Activated CD4-positive, alpha-beta T cell treated with anti-CD3 and anti-CD28 coated beads for 24 hours (primary cell): ENCODE data around the gene RTP4.

ENCODE experiments used
- DNase-seq, 2 donors: peaks; one replicate each; pipeline ENCODE4 v3.0.0-alpha.2; 2020; ENCODE audit warnings: low read depth in 2 of 2

Gene RTP4

GRCh38 chr3:187368251-187369088 is at the start of gene RTP4:
RTP4 (plus strand) TSS chr3:187368385; CDS start chr3:187368442, 57 bp downstream.
- peak; percentile 7 to 40 for DNase-seq

GRCh38 chr3:187318819-187319616 is 49.2 kb upstream of the RTP4 start:
- DNase-seq: peak; percentile 16 to 27

GRCh38 chr3:187319699-187320302 is 48.4 kb upstream of the RTP4 start:
- DNase-seq: peak; percentile 31 to 48

GRCh38 chr3:187321766-187322165 is 46.4 kb upstream of the RTP4 start:
- DNase-seq: no peak

GRCh38 chr3:187322291-187322690 is 45.9 kb upstream of the RTP4 start:
- DNase-seq: no peak

GRCh38 chr3:187323091-187323490 is 45.1 kb upstream of the RTP4 start:
- DNase-seq: no peak

- no peak for DNase-seq
Measured at GRCh38 chr3:187325632-187326031, 42.6 kb upstream of the RTP4 start.

- no peak for DNase-seq
Measured at GRCh38 chr3:187327845-187328244, 40.3 kb upstream of the RTP4 start.

GRCh38 chr3:187328691-187329090 is 39.5 kb upstream of the RTP4 start:
- DNase-seq: no peak

- DNase-seq: no peak
Measured at GRCh38 chr3:187334904-187335303, 33.3 kb upstream of the RTP4 start.

GRCh38 chr3:187336322-187336721 is 31.9 kb upstream of the RTP4 start:
- DNase-seq: no peak

- DNase-seq: no peak
Measured at GRCh38 chr3:187340578-187340977, 27.6 kb upstream of the RTP4 start.

GRCh38 chr3:187342255-187342654 is 25.9 kb upstream of the RTP4 start:
- no peak for DNase-seq

- DNase-seq: no peak
Measured at GRCh38 chr3:187343670-187344069, 24.5 kb upstream of the RTP4 start.

GRCh38 chr3:187352581-187353575 is 15.3 kb upstream of the RTP4 start:
- no peak for DNase-seq

GRCh38 chr3:187358068-187358467 is 10.1 kb upstream of the RTP4 start:
- DNase-seq: no peak

- no peak for DNase-seq
Measured at GRCh38 chr3:187359798-187360486, 8.2 kb upstream of the RTP4 start.

- DNase-seq: no peak
Measured at GRCh38 chr3:187360596-187360995, 7.6 kb upstream of the RTP4 start.

GRCh38 chr3:187361835-187362234 is 6.3 kb upstream of the RTP4 start:
- DNase-seq: no peak

GRCh38 chr3:187367561-187368103 is 553 bp upstream of the RTP4 start:
- DNase-seq: no peak
